DND-41 (cell line): ENCODE data around the gene HSPA1B.

Experiments
- ATAC-seq: fragments of 200-7000 bp; cut with Tn5 transposase; 3 replicates; pipeline ENCODE4 v1.9.1; 2021; ENCODE audit warnings: low read depth; ENCODE audit not compliant: insufficient read depth
- DNase-seq: peaks from one replicate; pipeline ENCODE4 v3.0.0-alpha.2; 2020
- H2AFZ ChIP-seq: 2 replicates; pipeline ENCODE4 v1.6.0; 2012; ENCODE audit warnings: low read depth, low read length
- H3K27ac ChIP-seq: 2 replicates; pipeline ENCODE4 v1.5.1; 2012; ENCODE audit warnings: low read length, inconsistent platforms
- H3K27me3 ChIP-seq: fragments of 200-600 bp; sonication (generic); 2 replicates; pipeline ENCODE4 v1.6.0; 2012; ENCODE audit warnings: low read length, mild to moderate bottlenecking, inconsistent platforms; ENCODE audit not compliant: insufficient read depth, poor library complexity
- H3K36me3 ChIP-seq: 2 replicates; pipeline ENCODE4 v1.5.1; 2012; ENCODE audit warnings: low read length, inconsistent platforms; ENCODE audit not compliant: insufficient read depth
- H3K4me1 ChIP-seq: 2 replicates; pipeline ENCODE4 v1.5.1; 2012; ENCODE audit warnings: mild to moderate bottlenecking, low read length; ENCODE audit not compliant: insufficient read depth
- H3K4me2 ChIP-seq: 2 replicates; pipeline ENCODE4 v1.6.0; 2012; ENCODE audit warnings: mild to moderate bottlenecking, moderate library complexity, low read length, inconsistent platforms; ENCODE audit not compliant: insufficient read depth
- H3K4me3 ChIP-seq, 2 experiments: fragments of 200-600 bp in 1 of 2; shearing (Covaris generic) in 1 of 2; 2 replicates each; pipeline ENCODE4 v1.5.1; 2012 to 2016; ENCODE audit warnings: inconsistent platforms in 2 of 2, low read length in 2 of 2, mild to moderate bottlenecking in 2 of 2, low read depth in 1 of 2, moderate library complexity in 1 of 2
- H3K79me2 ChIP-seq: 2 replicates; pipeline ENCODE4 v1.6.0; 2012; ENCODE audit warnings: low read length, inconsistent platforms; ENCODE audit not compliant: insufficient read depth
- H3K9ac ChIP-seq: 2 replicates; pipeline ENCODE4 v1.6.0; 2012; ENCODE audit warnings: low read depth, mild to moderate bottlenecking, inconsistent platforms, low read length, moderate library complexity
- H3K9me3 ChIP-seq: 2 replicates; pipeline ENCODE4 v1.5.1; 2012; ENCODE audit warnings: low read length, moderate library complexity, mild to moderate bottlenecking, inconsistent platforms; ENCODE audit not compliant: insufficient read depth, severe bottlenecking
- H4K20me1 ChIP-seq: 2 replicates; pipeline ENCODE4 v1.6.0; 2012; ENCODE audit warnings: low read length; ENCODE audit not compliant: insufficient read depth
- CTCF ChIP-seq: IDR thresholded peaks from 2 replicates; pipeline ENCODE4 v1.5.1; 2012; ENCODE audit warnings: borderline replicate concordance, low read length, moderate library complexity, mild to moderate bottlenecking; ENCODE audit not compliant: poor library complexity, severe bottlenecking; ENCODE audit errors: extremely low read depth
- EZH2 ChIP-seq: IDR thresholded peaks from 3 replicates; pipeline ENCODE4 v1.6.1; 2012; ENCODE audit warnings: borderline replicate concordance, low read depth, mild to moderate bottlenecking, moderate library complexity, low read length, inconsistent platforms; ENCODE audit not compliant: severe bottlenecking

The HSPA1B gene

DNA sequence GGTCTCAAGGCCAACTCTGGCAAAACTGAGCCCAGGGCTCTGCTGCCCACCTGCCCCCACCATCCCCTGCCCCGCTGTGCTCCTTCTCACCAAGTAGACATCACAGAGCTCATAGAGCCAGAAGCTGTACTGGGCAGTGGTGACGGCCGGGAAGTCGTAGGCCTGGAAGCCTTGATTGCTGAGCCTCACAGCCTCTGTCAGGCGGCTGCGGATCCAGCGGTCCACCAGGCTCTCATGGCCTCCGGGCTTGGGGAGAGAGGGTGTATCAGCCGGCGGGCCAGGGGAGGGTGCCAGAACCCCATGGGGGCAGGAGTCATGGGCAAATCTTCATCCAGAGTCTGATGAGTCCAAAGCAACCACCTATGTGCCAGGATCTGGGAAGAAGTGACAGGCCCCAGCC lies 47.6 kb upstream of the HSPA1B start:
- Histone ChIP-seq H3K4me2 (no peak overlapping the region), H3K27me3 (no peaks in the 10 kb centered on the region), H3K4me1 (no peaks in the 10 kb centered on the region), H3K4me3 (no peak overlapping the region), H3K36me3 (peaks cover 74% of the 10 kb centered on the region), H3K9me3 (no peaks in the 10 kb centered on the region), H3K9ac (no peak overlapping the region), H4K20me1 (peaks cover 8% of the 10 kb centered on the region), H2AFZ (no peak overlapping the region), H3K79me2 (no peaks in the 10 kb centered on the region), H3K27ac (no peak overlapping the region)
- DNase-seq (no peak), ATAC-seq (no peak)
- no peak for TF ChIP-seq CTCF

DNA sequence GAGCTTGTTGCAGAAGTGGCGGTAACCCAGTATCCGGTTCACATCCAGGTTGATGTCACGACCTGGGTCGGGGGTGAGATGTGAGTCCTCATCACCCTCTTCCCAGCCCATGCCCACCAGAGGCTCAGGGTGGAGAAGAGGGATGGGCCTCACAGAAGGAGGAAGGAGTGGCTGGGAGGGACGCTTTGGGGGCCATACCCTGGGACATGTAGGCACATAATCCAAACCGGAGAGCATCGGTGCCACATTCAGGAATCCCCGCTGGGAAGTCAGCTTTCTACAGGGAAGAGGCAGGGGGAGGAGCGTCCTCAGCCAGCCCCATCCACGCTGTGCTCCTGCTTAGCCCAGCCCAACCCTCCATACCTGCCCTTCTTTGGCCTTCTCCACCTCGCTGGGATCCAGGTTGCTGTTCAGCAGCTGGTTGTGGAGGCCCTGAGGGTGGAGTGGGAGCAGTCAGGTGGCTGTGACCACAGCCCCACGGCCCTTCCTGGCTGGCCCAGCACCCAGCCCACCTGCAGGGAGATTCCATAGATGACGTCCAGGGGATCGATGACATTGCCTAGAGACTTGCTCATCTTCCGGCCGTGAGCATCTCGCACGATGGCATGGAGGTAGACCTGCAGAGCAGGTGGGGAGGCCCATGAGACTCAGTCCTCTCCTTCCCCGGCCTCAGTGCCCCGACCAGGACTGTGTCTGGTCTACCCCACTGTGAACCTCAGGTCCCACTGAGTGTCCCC lies 46.9 kb upstream of the HSPA1B start:
- Histone ChIP-seq H3K36me3 (peaks cover 81% of the 10 kb centered on the region), H3K9ac (no peak overlapping the region), H3K27ac (no peak overlapping the region), H4K20me1 (peaks cover 8% of the 10 kb centered on the region), H3K4me1 (no peaks in the 10 kb centered on the region), H2AFZ (no peak overlapping the region), H3K4me3 (no peak overlapping the region), H3K79me2 (no peaks in the 10 kb centered on the region), H3K9me3 (no peaks in the 10 kb centered on the region), H3K4me2 (no peak overlapping the region), H3K27me3 (no peaks in the 10 kb centered on the region)
- ATAC-seq, result no peak
- DNase-seq, result no peak
- TF ChIP-seq EZH2, result no peak
- TF ChIP-seq CTCF, result no peak

DNA sequence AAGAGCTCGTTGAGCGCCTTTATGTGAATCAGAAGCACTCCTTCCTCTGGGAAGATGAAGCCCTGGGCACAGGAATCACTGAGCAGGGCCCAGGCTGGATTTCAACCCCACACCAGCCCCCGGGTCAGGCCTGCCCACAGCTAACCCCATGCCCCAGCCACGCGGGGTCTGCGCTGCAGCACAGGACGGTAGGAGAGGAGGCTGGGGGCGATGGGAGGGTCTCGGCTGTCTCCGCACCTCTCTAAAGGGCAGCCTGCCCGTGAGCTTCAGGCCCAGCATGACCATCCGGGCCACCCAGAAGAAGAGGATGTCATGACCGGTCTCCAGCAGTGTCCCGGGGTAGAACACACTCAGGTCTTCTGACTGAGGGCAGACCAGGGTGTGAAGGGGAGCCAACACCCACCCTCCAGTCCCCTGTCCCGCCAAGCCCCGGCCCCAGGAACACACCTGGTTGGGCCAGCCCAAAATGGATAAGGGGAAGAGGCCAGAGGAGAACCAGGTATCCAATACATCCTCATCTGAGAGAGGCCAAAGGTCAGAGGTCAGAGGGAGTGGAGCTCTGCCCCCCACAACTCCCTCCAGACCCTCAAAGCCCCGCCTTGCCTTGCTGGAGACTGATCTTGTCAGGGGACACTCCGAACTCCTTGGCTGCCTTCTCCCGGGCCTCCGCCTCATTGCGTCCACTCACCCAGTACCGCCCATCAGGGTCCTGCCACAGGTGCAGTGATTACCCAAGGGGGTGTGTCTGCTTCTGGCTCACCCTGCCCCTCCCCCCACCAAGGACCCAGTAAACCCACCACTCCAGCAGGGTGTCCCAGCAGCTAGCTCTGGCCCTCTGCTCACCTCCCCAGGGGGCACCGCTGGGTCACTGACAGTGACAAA lies 46.1 kb upstream of the HSPA1B start:
- H3K27me3 ChIP-seq, result no peaks in the 10 kb centered on the region
- peaks cover 86% of the 10 kb centered on the region for H3K36me3 ChIP-seq
- H3K4me2 ChIP-seq, result no peak overlapping the region
- no peak overlapping the region for H3K27ac ChIP-seq
- no peaks in the 10 kb centered on the region for H3K9me3 ChIP-seq
- DNase-seq, result no peak
- peaks cover 8% of the 10 kb centered on the region for H4K20me1 ChIP-seq
- no peaks in the 10 kb centered on the region for H3K79me2 ChIP-seq
- no peak overlapping the region for H3K9ac ChIP-seq
- no peak overlapping the region for H3K4me3 ChIP-seq
- H2AFZ ChIP-seq, result no peak overlapping the region
- ATAC-seq, result no peak
- no peaks in the 10 kb centered on the region for H3K4me1 ChIP-seq
- TF ChIP-seq EZH2 (no peak), CTCF (no peak)
